A549 treated with dexamethasone at 1 μM for 4 hours (cell line): Measurements from ENCODE around the gene ADAM10. TPM values are rescaled to one million over a fixed set of nuclear protein-coding genes. Genes with fewer than 3 reads are reported as not detected.

Source experiments
- total RNA-seq: library from RNA; stranded (reverse); fragments of 200-300 nt; extraction: Qiagen RNA extraction; gene quantifications from 5 replicates; pipeline ENCODE4 v1.2.3, GENCODE V29; 2022

ADAM10 gene, protein sequence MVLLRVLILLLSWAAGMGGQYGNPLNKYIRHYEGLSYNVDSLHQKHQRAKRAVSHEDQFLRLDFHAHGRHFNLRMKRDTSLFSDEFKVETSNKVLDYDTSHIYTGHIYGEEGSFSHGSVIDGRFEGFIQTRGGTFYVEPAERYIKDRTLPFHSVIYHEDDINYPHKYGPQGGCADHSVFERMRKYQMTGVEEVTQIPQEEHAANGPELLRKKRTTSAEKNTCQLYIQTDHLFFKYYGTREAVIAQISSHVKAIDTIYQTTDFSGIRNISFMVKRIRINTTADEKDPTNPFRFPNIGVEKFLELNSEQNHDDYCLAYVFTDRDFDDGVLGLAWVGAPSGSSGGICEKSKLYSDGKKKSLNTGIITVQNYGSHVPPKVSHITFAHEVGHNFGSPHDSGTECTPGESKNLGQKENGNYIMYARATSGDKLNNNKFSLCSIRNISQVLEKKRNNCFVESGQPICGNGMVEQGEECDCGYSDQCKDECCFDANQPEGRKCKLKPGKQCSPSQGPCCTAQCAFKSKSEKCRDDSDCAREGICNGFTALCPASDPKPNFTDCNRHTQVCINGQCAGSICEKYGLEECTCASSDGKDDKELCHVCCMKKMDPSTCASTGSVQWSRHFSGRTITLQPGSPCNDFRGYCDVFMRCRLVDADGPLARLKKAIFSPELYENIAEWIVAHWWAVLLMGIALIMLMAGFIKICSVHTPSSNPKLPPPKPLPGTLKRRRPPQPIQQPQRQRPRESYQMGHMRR
- 98.3 to 143 TPM (median 136 TPM) in 5 replicates for total RNA-seq

DNA sequence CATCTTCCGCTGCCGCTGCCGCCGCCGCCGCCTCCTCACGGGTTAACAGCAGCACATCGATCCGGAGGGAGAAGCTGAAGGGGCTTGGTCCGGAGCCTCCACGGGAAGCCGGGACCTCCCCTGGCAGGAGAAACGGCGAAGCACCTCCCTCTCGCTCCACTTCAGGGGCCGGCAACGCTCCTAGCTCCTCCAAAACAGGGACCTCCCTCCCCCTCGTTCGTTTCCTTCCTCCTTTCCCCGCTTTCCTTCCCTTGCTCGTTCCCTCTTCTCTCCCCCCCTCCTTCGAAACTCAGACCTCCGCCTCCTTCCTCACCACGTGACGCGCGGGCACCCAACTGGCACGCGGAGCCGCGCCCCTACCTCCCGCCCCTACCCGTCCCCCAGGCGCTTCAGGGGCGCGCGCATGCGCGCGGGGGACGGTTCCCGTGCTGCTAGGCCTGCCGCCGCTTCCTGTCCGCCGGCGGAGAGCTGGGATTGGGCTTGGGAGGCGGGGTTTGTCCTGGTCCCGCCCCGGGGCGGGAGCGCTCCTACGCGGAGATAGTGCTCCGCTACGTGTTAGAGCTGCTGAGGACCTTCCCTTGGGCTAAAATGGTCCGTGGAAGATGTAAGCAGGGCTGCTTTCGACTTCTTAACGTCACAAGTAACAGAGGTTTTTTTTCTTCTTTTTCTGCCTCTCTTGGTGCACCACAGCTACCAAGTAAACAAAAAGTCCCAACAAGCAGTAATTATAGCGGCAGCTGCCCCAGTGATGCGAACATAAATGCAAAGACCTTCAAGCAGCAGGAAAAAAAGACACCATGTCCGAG lies at the start of gene ADAM10:
ADAM10 (minus strand) TSS at position 176 of the 806 bp plus-strand sequence; CDS start at position 3, 173 bp downstream.

DNA sequence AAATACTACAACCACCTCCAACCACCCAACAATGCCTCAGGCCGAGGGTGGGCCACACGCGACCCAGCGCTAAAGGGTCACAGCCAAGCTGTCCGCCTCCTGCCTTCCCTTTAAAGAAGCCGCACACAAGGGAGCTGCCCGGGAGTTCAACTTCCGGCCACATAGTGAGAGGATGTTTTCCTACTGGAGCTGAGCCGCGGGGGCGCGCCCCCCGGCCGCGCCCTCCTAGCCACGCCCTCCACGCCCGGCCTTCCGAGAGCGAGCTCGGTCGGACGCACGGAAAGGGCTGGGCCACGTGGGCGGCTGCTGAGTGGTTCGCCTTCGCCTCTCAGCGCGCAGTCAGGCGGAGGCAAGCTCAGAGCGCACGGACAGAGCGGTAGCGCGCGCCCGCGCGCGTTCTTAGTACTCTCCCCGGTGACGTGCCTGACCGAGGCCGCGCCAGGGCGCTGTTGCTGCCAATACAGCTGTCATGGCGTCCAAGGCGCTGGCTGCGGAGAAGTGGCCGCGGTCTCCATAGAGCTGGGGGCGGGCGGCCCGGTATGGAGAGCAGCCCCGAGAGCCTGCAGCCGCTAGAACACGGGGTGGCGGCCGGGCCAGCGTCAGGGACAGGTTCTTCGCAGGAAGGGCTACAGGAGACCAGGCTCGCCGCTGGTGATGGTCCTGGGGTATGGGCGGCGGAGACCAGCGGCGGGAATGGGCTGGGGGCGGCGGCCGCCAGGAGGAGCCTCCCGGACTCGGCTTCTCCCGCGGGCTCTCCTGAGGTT lies 21.5 kb upstream of the ADAM10 start, which contains the start of gene MINDY2:
MINDY2 (plus strand) TSS at position 446 of the 764 bp plus-strand sequence; CDS start at position 540, 94 bp downstream.

Other genes starting within 250 kb of the ADAM10 start
- gene MINDY2, start 21.6 kb upstream of the ADAM10 start, total RNA-seq = 3.6 to 7.8 TPM (median 6.4 TPM) in 5 replicates
- 75.6 to 86.1 TPM (median 79.0 TPM) in 5 replicates for gene SLTM, start 184.0 kb upstream of the ADAM10 start, total RNA-seq
- gene RNF111, start 238.0 kb upstream of the ADAM10 start, total RNA-seq = 17.2 to 32.4 TPM (median 27.4 TPM) in 5 replicates